ENCODE measurements around the gene MKI67.
"Not testable (repeated sequence)": the region's sequence is repeated elsewhere in the genome, so short reads cannot be mapped to it uniquely, and the experiment has no call there.

The MKI67 gene

DNA sequence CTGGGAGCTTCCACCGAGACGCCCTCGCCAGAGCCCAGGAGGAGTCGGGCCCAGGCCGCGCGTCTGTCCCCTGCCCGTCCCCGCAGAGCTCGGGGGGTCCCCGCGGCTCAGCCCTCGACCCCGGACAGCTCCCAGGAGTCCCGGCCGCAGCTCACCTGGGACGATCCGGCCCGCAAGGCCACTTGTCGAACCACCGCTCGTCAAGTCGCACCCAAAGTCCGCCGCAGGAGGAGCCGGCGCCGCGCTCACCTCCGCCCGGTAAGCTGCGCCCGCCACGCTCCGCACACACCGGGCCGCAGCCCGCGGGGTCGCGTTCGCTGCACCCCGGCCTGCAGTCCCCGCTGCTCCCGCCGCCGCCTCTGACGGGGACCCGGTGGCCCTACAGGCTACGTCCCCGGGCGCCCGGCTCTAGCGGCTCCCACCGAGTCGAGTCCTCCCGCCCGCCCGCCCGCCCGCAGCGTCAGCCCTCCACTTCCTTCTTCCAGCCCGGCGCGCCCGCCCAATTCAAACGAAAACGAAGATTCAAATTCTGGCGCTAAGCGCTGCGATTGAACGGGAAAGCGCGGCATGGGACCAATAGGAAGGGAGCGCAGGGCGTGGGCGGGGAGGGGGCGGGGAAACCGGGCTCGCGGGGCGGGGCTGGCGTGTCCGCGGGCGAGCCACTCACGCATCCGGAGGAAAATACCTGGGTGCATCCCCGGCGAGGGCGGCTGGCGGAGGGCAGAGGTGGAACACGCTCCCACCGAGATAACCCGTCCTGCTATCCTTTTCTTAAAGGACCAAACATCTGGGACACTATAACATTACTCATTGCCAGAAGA is at the start of gene MKI67:
Gene MKI67 (minus strand): TSS at position 480 of the 821 bp plus-strand sequence. CDS start 756 bp downstream, outside the sequence.
- peak; percentile 89 for DNase-seq

DNA sequence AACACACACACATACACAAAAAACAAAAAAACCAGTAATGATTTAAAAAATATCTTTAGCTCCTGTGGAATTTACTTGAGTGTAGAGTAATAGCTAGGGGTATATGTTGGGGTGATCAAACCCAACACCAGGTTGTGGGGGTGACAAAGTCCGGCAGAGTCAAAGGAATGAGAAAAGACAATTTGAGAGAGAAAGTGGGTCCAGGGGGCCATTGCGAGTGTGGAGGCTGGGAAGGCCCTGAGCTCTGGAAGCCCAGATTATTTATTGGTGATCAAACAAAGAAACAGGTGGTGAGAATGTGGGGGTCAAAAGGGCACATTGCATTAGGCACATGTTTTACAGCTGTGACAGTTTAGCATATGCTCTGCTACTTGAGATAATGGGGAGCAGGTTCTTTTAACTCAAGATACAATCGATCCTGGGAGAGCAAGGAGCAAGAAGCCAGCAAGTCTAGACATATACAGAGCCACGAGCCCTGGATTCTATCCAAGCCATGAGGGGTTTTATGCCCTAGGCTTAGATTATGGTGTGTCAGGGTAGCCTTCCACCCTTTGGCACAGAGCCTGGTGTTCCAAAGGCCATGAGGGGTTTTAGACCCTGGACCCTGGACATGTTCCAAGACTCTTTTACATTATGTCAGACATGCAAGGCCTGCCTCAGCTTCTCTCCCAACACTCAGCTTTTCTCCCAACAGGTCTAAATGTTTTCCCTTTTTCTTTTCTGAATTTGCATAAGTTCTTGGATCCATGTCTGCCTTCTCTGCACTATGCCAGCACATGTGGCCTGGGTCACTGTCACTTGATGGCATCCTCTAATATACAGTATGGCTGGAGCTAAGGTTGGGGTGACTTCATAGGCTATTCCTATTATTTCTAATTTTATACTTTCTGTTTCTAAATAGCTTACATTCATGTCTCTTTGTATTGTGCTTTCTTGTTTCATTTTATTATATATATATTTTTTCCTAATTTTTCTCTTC is 48.6 kb upstream of the MKI67 start:
- no peak for DNase-seq

DNA sequence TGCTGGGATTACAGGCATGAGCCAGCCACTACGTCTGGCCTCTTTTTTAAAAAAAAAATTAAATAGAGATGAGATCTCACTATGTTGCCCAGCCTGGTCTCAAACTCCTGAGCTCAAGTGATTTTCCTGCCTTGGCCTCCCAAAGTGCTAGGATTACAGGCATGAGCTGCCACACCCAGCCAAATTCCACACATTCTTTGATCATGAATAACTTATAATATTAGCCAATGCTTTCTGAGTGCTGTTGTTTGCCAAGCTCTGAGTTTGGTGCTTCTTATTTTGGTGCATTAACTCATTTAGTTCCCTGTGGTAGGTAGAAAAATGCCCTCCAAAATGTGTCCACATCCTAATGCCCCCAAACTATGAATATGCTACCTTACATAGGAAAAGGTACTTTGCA is 47.2 kb upstream of the MKI67 start:
- peak; percentile 25 for DNase-seq

DNA sequence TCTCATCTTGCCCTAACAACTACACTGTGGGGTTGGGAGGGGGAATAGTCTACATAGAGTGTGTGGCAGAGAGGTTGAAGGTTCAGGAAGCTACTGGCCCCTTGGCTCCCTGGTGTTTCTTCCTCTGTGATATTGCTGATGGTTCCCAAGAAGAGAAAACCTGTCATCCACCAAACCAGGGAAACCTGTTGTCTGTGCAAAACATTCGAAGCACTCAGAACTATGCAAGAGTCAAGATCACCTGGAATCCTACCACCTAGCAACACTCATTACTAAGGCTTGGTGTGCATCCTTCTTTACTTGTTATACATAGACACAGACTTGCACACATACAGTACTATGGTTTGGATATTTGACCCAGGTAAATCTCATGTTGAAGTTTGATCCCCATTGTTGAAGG is 46.5 kb upstream of the MKI67 start:
- DNase-seq, result no peak

GRCh38 chr10:128169811-128170379 is 43.7 kb upstream of the MKI67 start:
- DNase-seq, result no peak

GRCh38 chr10:128167926-128168520 is 41.8 kb upstream of the MKI67 start:
- DNase-seq, result no peak

- not testable (repeated sequence) for DNase-seq
These were observed 40.9 kb upstream of the MKI67 start for GRCh38 chr10:128167123-128167522.

DNA sequence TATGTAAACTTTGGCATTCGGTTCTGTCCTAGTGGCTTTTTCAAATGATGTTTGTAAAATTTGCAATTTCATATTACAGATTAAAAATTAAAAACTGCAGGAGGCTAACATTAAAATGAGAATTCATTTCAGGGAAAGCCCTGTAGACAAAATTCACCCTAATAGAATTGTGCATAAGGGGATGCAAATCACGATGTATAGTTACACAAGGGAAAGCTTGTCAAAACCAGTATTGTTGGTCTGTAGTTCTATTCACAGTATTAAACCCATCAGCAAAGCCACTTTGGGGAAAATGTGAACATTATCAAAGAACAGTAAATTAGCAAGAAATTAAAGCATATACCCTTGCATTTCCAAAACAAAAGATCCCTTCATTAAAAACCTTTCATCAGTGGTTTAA is 39.9 kb upstream of the MKI67 start:
- DNase-seq, result no peak

DNA sequence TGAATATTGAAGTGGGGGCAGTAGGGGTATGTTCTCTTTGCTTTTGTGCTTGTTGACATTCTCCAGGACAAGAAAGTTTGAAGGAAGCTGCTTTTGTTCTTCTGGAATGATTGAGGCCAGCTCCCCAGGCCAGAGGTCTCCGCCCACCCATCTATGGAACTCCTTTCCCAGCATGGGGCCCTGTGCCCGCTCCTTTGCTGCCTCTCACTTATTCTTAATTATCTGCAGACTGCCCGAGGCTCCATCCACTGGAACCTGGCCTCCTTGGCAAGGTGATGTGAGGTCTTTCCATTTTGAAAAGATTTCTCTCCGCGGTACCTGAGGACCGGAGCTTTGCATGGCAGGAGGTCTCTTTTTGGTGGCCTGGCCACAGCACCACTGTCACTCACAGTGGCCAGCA is 39.3 kb upstream of the MKI67 start:
- no peak for DNase-seq

DNA sequence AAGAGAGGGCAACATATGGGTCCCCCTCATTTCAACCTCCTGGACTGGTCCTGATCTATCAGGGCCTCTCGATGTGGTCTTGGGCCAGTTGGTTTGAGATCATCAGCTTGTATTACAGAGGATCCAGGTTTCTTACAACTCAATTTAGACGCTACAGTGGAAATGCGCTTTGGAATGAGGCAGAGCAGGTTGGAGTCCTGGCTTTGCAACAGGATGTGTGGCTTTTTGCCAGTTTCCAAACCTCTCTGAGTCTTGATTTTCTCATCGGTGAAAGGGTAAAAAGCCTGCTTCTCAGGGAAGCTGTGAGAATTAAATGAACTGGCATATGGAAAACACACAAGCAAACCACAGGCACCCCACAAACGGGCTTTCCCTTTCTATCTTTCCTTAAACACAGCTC is 37.5 kb upstream of the MKI67 start:
- no peak for DNase-seq

GRCh38 chr10:128161031-128161430 is 34.8 kb upstream of the MKI67 start:
- no peak for DNase-seq

- DNase-seq, result no peak
These were observed 34.1 kb upstream of the MKI67 start for GRCh38 chr10:128160297-128160711.

- no peak for DNase-seq
These were observed 32.0 kb upstream of the MKI67 start for GRCh38 chr10:128158021-128158795.

DNA sequence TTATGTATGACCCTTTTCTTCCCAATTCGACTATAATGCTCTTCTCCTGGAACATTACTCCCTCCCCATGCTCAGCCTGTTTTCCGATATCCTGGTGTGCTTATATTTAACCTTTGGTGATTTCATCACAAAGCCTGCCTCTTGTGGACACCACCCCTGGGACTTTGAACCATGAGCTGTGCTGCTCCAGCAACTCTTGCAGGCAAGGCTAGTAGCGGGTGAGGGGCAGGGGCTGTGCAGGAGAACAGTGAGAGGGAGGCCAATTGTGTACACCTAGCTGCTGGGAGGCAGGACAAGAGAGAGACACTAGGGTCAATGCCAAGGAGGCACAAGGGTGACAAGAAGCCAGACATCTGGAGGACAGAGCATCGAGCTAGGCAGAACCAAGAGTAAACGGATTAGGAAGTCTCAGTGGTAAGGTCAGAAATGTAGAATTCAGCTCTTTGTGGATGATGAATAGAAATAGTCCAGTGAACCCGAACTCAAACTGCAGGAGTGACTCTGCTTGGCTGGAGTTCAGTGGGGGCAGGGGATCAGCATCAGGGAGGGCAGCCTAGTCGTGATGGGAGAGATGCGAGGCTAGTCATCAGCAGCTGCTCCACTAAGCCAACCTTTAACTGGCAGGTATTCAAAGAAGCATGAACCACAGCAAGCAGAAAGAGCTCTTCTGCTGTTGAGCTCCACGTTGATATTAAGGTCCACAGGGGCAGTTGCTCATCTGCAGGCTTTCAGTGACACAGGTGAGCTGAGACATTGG is 31.0 kb upstream of the MKI67 start:
- DNase-seq, result no peak

DNA sequence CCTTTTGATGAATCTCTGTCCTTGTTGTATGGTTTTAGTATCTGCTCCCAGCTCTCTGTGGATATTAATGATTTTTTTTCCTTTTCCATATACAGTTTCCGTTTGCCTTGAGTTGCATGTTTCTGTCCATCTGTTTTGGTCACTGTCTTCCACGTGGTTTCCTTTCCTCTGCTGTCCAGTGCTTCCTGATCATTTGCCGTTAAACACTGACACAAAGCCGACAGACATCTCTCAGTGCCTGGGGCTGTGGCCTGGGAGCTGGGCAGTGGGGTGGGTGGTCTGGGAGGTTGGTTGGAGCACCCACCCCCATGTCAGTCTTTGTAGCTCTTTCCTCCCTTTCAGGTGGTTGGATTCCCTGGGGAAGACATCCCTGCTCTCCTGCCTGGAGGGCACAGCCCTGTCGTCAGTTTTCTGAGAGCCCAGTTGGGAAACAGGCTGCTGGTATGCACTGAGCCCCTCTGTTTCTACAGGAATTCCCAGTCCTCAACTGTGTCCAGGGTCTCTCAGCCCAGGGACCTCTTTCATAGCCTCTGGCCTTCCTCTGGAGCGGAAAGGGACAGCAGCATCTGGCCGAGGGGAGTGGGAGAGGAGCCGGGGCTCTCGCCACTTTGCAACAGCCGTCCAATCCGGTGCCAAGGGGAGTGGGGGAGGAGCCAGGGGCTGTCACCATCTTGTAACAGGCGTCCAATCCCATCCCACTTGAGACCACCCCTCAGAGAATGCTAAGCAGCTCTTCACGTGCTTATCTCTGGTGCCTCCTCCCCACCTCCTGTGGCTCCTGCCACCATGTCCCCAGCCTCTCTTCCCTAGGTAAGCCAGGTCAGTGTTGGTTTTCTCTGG is 26.7 kb upstream of the MKI67 start:
- DNase-seq, result no peak

GRCh38 chr10:128151031-128151430 is 24.8 kb upstream of the MKI67 start:
- DNase-seq, result no peak

GRCh38 chr10:128150561-128150960 is 24.3 kb upstream of the MKI67 start:
- DNase-seq, result no peak

DNA sequence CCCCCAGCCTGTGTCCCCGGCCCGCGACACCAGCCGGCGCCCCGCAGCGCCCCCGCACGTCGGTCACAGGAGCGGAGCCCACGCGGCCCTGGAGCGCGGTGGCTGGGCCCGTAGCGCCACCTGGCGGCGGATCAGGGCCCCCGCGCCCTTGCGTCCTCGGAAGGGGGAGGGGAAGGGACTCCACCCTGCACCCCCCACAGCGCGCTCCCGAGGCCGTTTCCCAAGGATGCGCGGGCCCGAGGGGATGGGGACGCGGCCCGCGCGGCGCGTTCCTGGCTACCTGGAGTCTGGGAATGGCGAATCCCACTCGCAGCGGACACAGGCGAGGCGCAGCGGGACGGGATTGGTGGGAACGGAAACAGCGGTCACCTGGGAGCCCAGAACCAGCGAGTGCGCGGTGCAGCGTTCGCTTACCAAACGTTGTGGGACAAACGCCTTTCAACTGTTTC is 23.8 kb upstream of the MKI67 start:
- DNase-seq, result peak; percentile 50

GRCh38 chr10:128149267-128150014 is 23.2 kb upstream of the MKI67 start:
- DNase-seq, result no peak

DNA sequence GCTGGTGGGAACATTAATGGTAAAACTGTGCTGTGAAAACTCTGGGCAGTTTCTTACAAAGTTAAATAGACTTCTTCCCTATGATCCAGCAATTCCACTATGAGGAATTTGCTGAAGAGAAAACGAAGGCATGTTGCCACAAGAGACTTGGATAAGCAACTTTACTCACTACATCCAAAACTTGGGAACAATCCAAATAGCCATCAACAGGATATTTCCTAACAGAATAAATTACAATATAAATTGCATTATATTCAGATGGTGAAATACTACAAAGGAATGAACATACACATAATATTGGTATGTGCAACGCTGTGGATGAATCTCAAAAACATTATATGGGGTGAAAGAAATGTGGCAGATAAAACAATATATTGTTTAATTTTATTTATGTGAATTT is 21.4 kb upstream of the MKI67 start:
- DNase-seq, result peak; percentile 98

All from fibroblast of upper back skin (primary cell).